OCI-LY7 (cell line): Measurements from ENCODE around the gene NEDD4. TPM values are rescaled to one million over a fixed set of nuclear protein-coding genes. Genes with fewer than 3 reads are reported as not detected.

Source experiments
- BruUV-seq: library from RNA; stranded (reverse); fragments of 400-500 nt; replicated peaks from 2 replicates; lab custom pipeline; 2021; lab: Mats Ljungman, UMichigan
- CTCF ChIA-PET: fragments of 300-600 bp; sonication (Branson Sonifier 250); formaldehyde crosslinking; loops from one replicate; lab custom pipeline; 2022; ENCODE audit warnings: antibody characterized with exemption; ENCODE audit not compliant: unreplicated experiment; lab: Charles Lee
- POLR2A ChIA-PET: fragments of 300-600 bp; sonication (Branson Sonifier 250); formaldehyde crosslinking; loops from one replicate; lab custom pipeline; 2022; ENCODE audit warnings: antibody characterized with exemption; lab: Charles Lee
- DNase-seq: peaks from one replicate; pipeline ENCODE4 v3.0.0-alpha.2; 2015; ENCODE audit warnings: low spot score
- H2AFZ ChIP-seq: fragments of 200-600 bp; sonication (generic), shearing (Covaris generic); 2 replicates; pipeline ENCODE4 v1.6.1; 2014; ENCODE audit warnings: mild to moderate bottlenecking, antibody characterized with exemption, low read length, moderate library complexity
- H3K27ac ChIP-seq: fragments of 200-600 bp; sonication (generic); 2 replicates; pipeline ENCODE4 v1.5.1; 2014; ENCODE audit warnings: mixed run types, low read depth, mild to moderate bottlenecking, moderate library complexity, low read length, inconsistent platforms; ENCODE audit not compliant: poor library complexity, severe bottlenecking
- H3K36me3 ChIP-seq: fragments of 200-600 bp; sonication (generic); 2 replicates; pipeline ENCODE4 v1.6.1; 2014; ENCODE audit warnings: mild to moderate bottlenecking, antibody characterized with exemption, low read length, moderate library complexity, mixed read lengths; ENCODE audit not compliant: insufficient read depth
- H3K4me1 ChIP-seq: fragments of 200-600 bp; sonication (generic); 2 replicates; pipeline ENCODE4 v1.5.1; 2014; ENCODE audit warnings: mild to moderate bottlenecking, low read length; ENCODE audit not compliant: insufficient read depth, poor library complexity, severe bottlenecking
- H3K4me2 ChIP-seq: fragments of 200-600 bp; sonication (generic); 2 replicates; pipeline ENCODE4 v1.6.1; 2014; ENCODE audit warnings: mild to moderate bottlenecking, low read length
- H3K4me3 ChIP-seq: fragments of 200-600 bp; sonication (generic); 2 replicates; pipeline ENCODE4 v1.5.1; 2014; ENCODE audit warnings: mild to moderate bottlenecking, low read depth, low read length; ENCODE audit not compliant: poor library complexity, severe bottlenecking
- H3K79me2 ChIP-seq: fragments of 200-600 bp; sonication (generic); 2 replicates; pipeline ENCODE4 v1.6.1; 2016; ENCODE audit warnings: low read depth, mild to moderate bottlenecking, low read length, moderate library complexity, mixed read lengths; ENCODE audit not compliant: insufficient read depth
- H3K9me2 ChIP-seq: fragments of 200-600 bp; sonication (generic); 2 replicates; pipeline ENCODE4 v1.6.1; 2016; ENCODE audit warnings: mild to moderate bottlenecking, low read length, mixed read lengths; ENCODE audit not compliant: insufficient read depth
- H3K9me3 ChIP-seq: fragments of 200-600 bp; sonication (generic); 2 replicates; pipeline ENCODE4 v1.6.1; 2014; ENCODE audit warnings: mild to moderate bottlenecking, mixed run types, low read length, mixed read lengths
- H4K20me1 ChIP-seq: fragments of 200-600 bp; sonication (generic); 2 replicates; pipeline ENCODE4 v1.6.1; 2014; ENCODE audit warnings: mild to moderate bottlenecking, antibody characterized with exemption, low read length, moderate library complexity, mixed read lengths; ENCODE audit not compliant: insufficient read depth
- CTCF ChIP-seq: fragments of 200-600 bp; sonication (generic); conservative IDR thresholded peaks from 2 replicates; pipeline ENCODE4 v1.5.1; 2014; ENCODE audit warnings: mild to moderate bottlenecking, antibody characterized with exemption, low read length, moderate library complexity, mixed read lengths
- EZH2phosphoT487 ChIP-seq: fragments of 200-600 bp; sonication (generic); IDR thresholded peaks from 2 replicates; pipeline ENCODE4 v1.6.1; 2018; ENCODE audit warnings: low read depth, borderline replicate concordance, mild to moderate bottlenecking, mixed run types, antibody characterized with exemption, low read length, moderate library complexity, mixed read lengths
- intact Hi-C: fragments of 100-400 bp; cut with micrococcal nuclease; formaldehyde crosslinking; loops from one replicate; pipeline ENCODE4 v1.10.0; 2022; ENCODE audit not compliant: unreplicated experiment
- total RNA-seq, 2 experiments: library from RNA; depleted of rRNA in 1 of 2; stranded (reverse); fragments of >200 nt in 1 of 2; shearing (Covaris generic) in 1 of 2; gene quantifications; 2 replicates each; pipeline ENCODE4 v1.2.3, GENCODE V29; 2014 to 2022

Gene NEDD4
- total RNA-seq, 2 experiments from 2014 or later, result 4.8 to 12.7 TPM

GRCh38 chr15:55921744-55922143 lies 71.7 kb downstream of the NEDD4 start:
- ChIA-PET CTCF (no interaction called here), POLR2A (no interaction called here)
- no peaks in the 10 kb centered on the region for H3K9me2 ChIP-seq
- DNase-seq, result no peak
- H3K36me3 ChIP-seq, result no peaks in the 10 kb centered on the region
- no peak overlapping the region for H3K4me3 ChIP-seq
- no peak overlapping the region for H2AFZ ChIP-seq
- no peak overlapping the region for H3K4me2 ChIP-seq
- H3K9me3 ChIP-seq, result no peaks in the 10 kb centered on the region
- H3K79me2 ChIP-seq, result no peaks in the 10 kb centered on the region
- no TSS peak for BruUV-seq
- intact Hi-C loops, result no loop called here
- H3K4me1 ChIP-seq, result no peaks in the 10 kb centered on the region
- TF ChIP-seq EZH2phosphoT487 (no peak), CTCF (no peak)
- no peaks in the 10 kb centered on the region for H4K20me1 ChIP-seq
- H3K27ac ChIP-seq, result no peak overlapping the region

GRCh38 chr15:55917881-55918296 lies 75.5 kb downstream of the NEDD4 start:
- no peak overlapping the region for H3K4me3 ChIP-seq
- intact Hi-C loops, result no loop called here
- ChIA-PET CTCF (no interaction called here), POLR2A (interaction anchor here (1.4 to 1.7 kb wide), 2 partner anchors 19 to 41 kb away, joined by 3 to 4 read pairs; no protein-coding TSS in a partner anchor)
- peak; percentile 73 for TF ChIP-seq CTCF
- TF ChIP-seq EZH2phosphoT487, result no peak
- H3K4me1 ChIP-seq, result no peaks in the 10 kb centered on the region
- H3K9me2 ChIP-seq, result no peaks in the 10 kb centered on the region
- no TSS peak for BruUV-seq
- H3K9me3 ChIP-seq, result no peaks in the 10 kb centered on the region
- H4K20me1 ChIP-seq, result no peaks in the 10 kb centered on the region
- H3K36me3 ChIP-seq, result no peaks in the 10 kb centered on the region
- H2AFZ ChIP-seq, result no peak overlapping the region
- no peak overlapping the region for H3K4me2 ChIP-seq
- DNase-seq, result peak; percentile 22
- H3K79me2 ChIP-seq, result no peaks in the 10 kb centered on the region
- no peak overlapping the region for H3K27ac ChIP-seq

GRCh38 chr15:55916666-55917409 lies 76.6 kb downstream of the NEDD4 start:
- no peak for TF ChIP-seq CTCF
- TF ChIP-seq EZH2phosphoT487, result no peak
- Histone ChIP-seq H3K27ac (no peak overlapping the region), H3K9me2 (no peaks in the 10 kb centered on the region), H3K79me2 (no peaks in the 10 kb centered on the region), H3K4me1 (no peaks in the 10 kb centered on the region), H3K4me3 (no peak overlapping the region), H3K9me3 (no peaks in the 10 kb centered on the region), H3K4me2 (no peak overlapping the region), H4K20me1 (no peaks in the 10 kb centered on the region), H2AFZ (no peak overlapping the region), H3K36me3 (no peaks in the 10 kb centered on the region)
- intact Hi-C loops, result no loop called here
- ChIA-PET POLR2A (interaction anchor here (0.6 to 1.4 kb wide), 3 partner anchors 42 to 1187 kb away, joined by 3 read pairs; no protein-coding TSS in a partner anchor), CTCF (no interaction called here)
- BruUV-seq, result no TSS peak
- no peak for DNase-seq
